MM.1S (cell line): ENCODE data around the gene SKOR1.

ENCODE experiments used
- EZH2phosphoT487 ChIP-seq: fragments of 300-600 bp; sonication (generic); IDR thresholded peaks from 2 replicates; pipeline ENCODE4 v1.6.1; 2018; ENCODE audit warnings: antibody characterized with exemption, low read length
- TF ChIP-seq, protein P1 (sequence below): fragments of 300-600 bp; sonication (generic); IDR thresholded peaks from 2 replicates; pipeline ENCODE4 v1.5.1; 2016; ENCODE audit warnings: antibody characterized with exemption, low read length, mixed read lengths

DNA sequence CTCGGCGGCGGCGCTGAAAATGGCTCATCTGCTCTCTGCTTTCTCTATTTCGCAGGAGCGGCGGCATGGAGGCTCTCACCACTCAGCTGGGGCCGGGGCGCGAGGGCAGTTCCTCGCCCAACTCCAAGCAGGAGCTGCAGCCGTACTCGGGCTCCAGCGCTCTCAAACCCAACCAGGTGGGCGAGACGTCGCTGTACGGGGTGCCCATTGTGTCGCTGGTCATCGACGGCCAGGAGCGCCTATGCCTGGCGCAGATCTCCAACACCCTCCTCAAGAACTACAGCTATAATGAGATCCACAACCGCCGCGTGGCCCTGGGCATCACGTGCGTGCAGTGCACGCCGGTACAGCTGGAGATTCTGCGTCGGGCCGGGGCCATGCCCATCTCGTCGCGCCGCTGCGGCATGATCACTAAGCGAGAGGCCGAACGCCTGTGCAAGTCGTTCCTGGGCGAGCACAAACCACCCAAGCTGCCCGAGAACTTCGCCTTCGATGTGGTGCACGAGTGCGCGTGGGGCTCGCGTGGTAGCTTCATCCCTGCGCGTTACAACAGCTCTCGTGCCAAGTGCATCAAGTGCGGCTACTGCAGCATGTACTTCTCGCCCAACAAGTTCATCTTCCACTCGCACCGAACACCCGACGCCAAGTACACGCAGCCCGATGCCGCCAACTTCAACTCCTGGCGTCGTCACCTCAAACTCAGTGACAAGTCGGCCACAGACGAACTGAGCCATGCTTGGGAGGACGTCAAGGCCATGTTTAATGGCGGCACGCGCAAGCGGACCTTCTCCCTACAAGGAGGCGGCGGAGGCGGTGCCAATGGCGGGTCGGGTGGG is 790 bp downstream of the SKOR1 start:
- TF ChIP-seq, protein P1, sequence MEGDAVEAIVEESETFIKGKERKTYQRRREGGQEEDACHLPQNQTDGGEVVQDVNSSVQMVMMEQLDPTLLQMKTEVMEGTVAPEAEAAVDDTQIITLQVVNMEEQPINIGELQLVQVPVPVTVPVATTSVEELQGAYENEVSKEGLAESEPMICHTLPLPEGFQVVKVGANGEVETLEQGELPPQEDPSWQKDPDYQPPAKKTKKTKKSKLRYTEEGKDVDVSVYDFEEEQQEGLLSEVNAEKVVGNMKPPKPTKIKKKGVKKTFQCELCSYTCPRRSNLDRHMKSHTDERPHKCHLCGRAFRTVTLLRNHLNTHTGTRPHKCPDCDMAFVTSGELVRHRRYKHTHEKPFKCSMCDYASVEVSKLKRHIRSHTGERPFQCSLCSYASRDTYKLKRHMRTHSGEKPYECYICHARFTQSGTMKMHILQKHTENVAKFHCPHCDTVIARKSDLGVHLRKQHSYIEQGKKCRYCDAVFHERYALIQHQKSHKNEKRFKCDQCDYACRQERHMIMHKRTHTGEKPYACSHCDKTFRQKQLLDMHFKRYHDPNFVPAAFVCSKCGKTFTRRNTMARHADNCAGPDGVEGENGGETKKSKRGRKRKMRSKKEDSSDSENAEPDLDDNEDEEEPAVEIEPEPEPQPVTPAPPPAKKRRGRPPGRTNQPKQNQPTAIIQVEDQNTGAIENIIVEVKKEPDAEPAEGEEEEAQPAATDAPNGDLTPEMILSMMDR: no peak
- no peak for TF ChIP-seq EZH2phosphoT487
